Measurements from ENCODE around the gene ZMYND8.
"Not testable (repeated sequence)": the region's sequence is repeated elsewhere in the genome, so short reads cannot be mapped to it uniquely, and the experiment has no call there.

ZMYND8 gene

DNA sequence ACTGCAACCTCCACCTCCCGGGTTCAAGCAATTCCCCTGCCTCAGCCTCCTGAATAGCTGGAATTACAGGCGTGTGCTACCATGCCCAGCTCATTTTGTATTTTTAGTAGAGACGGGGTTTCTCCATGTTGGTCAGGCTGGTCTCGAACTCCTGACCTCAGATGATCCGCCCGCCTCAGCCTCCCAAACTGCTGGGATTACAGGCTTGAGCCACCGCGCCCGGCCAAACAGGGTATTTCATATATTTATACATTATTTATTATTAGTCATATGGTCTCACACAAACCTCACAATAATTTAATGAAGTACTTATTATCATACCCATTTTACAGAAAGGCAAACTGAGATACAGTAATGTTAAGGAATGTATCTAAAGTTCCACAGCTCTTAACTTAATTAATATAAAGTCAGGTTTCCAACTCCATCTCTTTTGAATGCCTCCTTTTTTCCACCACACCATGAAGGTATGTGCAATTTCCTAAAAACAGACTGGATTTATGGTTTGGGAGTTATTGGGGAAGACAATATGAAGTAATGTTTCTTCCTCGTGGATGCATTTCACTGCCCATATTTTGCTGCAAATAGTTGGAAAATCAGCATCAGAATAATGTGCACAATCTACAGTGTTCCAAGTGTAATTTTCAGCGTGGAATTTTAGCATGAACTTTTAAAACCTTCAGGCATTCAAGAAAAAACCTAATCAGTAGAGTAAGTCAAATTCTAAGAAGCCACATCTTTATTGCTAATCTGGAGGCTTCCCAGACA, 65.7 kb downstream of the ZMYND8 start:
- DNase-seq (ENCODE audit: low read depth, low spot score), result no peak
- Histone ChIP-seq H3K9me3 (ENCODE audit: insufficient read depth, low read length) (no peaks in the 10 kb centered on the region), H3K4me3 (ENCODE audit: insufficient read length, low read depth) (no peak overlapping the region), H3K9ac (ENCODE audit: insufficient read length, low read depth) (no peak overlapping the region), H3K4me1 (ENCODE audit: insufficient read depth, insufficient read length) (no peaks in the 10 kb centered on the region), H3K27me3 (ENCODE audit: insufficient read depth, insufficient read length) (no peaks in the 10 kb centered on the region), H3K36me3 (ENCODE audit: insufficient read depth, insufficient read length, low read length) (peaks cover 94% of the 10 kb centered on the region)
- TF ChIP-seq YY1 (IDR thresholded peaks at IDR 0.05; ENCODE audit: insufficient read depth, insufficient read length), result no peak
- no peak for TF ChIP-seq ZNF274 (IDR thresholded peaks at IDR 0.05; ENCODE audit: low read depth, low read length)
- TF ChIP-seq SUZ12 (IDR thresholded peaks at IDR 0.05; ENCODE audit: extremely low read depth, insufficient read depth, insufficient read length), result no peak

GRCh38 chr20:47290008-47290407, 66.5 kb downstream of the ZMYND8 start:
- Histone ChIP-seq H3K9me3 (ENCODE audit: insufficient read depth, low read length) (no peaks in the 10 kb centered on the region), H3K9ac (ENCODE audit: insufficient read length, low read depth) (no peak overlapping the region), H3K36me3 (ENCODE audit: insufficient read depth, insufficient read length, low read length) (peaks cover 93% of the 10 kb centered on the region), H3K4me1 (ENCODE audit: insufficient read depth, insufficient read length) (no peaks in the 10 kb centered on the region), H3K4me3 (ENCODE audit: insufficient read length, low read depth) (no peak overlapping the region), H3K27me3 (ENCODE audit: insufficient read depth, insufficient read length) (no peaks in the 10 kb centered on the region)
- no peak for TF ChIP-seq ZNF274 (IDR thresholded peaks at IDR 0.05; ENCODE audit: low read depth, low read length)
- no peak for TF ChIP-seq YY1 (IDR thresholded peaks at IDR 0.05; ENCODE audit: insufficient read depth, insufficient read length)
- no peak for TF ChIP-seq SUZ12 (IDR thresholded peaks at IDR 0.05; ENCODE audit: extremely low read depth, insufficient read depth, insufficient read length)
- DNase-seq (ENCODE audit: low read depth, low spot score), result no peak

- TF ChIP-seq YY1 (IDR thresholded peaks at IDR 0.05; ENCODE audit: insufficient read depth, insufficient read length) (no peak), SUZ12 (IDR thresholded peaks at IDR 0.05; ENCODE audit: extremely low read depth, insufficient read depth, insufficient read length) (no peak), ZNF274 (IDR thresholded peaks at IDR 0.05; ENCODE audit: low read depth, low read length) (no peak)
- H3K4me1 ChIP-seq (ENCODE audit: insufficient read depth, insufficient read length), result no peaks in the 10 kb centered on the region
- H3K9ac ChIP-seq (ENCODE audit: insufficient read length, low read depth), result no peak overlapping the region
- no peaks in the 10 kb centered on the region for H3K9me3 ChIP-seq (ENCODE audit: insufficient read depth, low read length)
- H3K36me3 ChIP-seq (ENCODE audit: insufficient read depth, insufficient read length, low read length), result peaks cover 93% of the 10 kb centered on the region
- H3K27me3 ChIP-seq (ENCODE audit: insufficient read depth, insufficient read length), result no peaks in the 10 kb centered on the region
- no peak for DNase-seq (ENCODE audit: low read depth, low spot score)
- no peak overlapping the region for H3K4me3 ChIP-seq (ENCODE audit: insufficient read length, low read depth)
These were observed 67.4 kb downstream of the ZMYND8 start for GRCh38 chr20:47289096-47289495.

GRCh38 chr20:47288530-47288929, 68.0 kb downstream of the ZMYND8 start:
- H3K4me3 ChIP-seq (ENCODE audit: insufficient read length, low read depth); H3K27me3 ChIP-seq (ENCODE audit: insufficient read depth, insufficient read length); H3K4me1 ChIP-seq (ENCODE audit: insufficient read depth, insufficient read length); DNase-seq (ENCODE audit: low read depth, low spot score); H3K9me3 ChIP-seq (ENCODE audit: insufficient read depth, low read length); H3K9ac ChIP-seq (ENCODE audit: insufficient read length, low read depth): not testable (repeated sequence)
- peaks cover 93% of the 10 kb centered on the region for H3K36me3 ChIP-seq (ENCODE audit: insufficient read depth, insufficient read length, low read length)

- no peak overlapping the region for H3K4me3 ChIP-seq (ENCODE audit: insufficient read length, low read depth)
- no peak for DNase-seq (ENCODE audit: low read depth, low spot score)
- no peaks in the 10 kb centered on the region for H3K27me3 ChIP-seq (ENCODE audit: insufficient read depth, insufficient read length)
- TF ChIP-seq ZNF274 (IDR thresholded peaks at IDR 0.05; ENCODE audit: low read depth, low read length) (no peak), SUZ12 (IDR thresholded peaks at IDR 0.05; ENCODE audit: extremely low read depth, insufficient read depth, insufficient read length) (no peak), YY1 (IDR thresholded peaks at IDR 0.05; ENCODE audit: insufficient read depth, insufficient read length) (no peak)
- H3K9ac ChIP-seq (ENCODE audit: insufficient read length, low read depth), result no peak overlapping the region
- peaks cover 95% of the 10 kb centered on the region for H3K36me3 ChIP-seq (ENCODE audit: insufficient read depth, insufficient read length, low read length)
- no peaks in the 10 kb centered on the region for H3K9me3 ChIP-seq (ENCODE audit: insufficient read depth, low read length)
- no peaks in the 10 kb centered on the region for H3K4me1 ChIP-seq (ENCODE audit: insufficient read depth, insufficient read length)
These were observed 68.8 kb downstream of the ZMYND8 start for GRCh38 chr20:47287609-47288144.

GRCh38 chr20:47286681-47287080, 69.8 kb downstream of the ZMYND8 start:
- no peaks in the 10 kb centered on the region for H3K27me3 ChIP-seq (ENCODE audit: insufficient read depth, insufficient read length)
- H3K4me1 ChIP-seq (ENCODE audit: insufficient read depth, insufficient read length), result no peaks in the 10 kb centered on the region
- H3K36me3 ChIP-seq (ENCODE audit: insufficient read depth, insufficient read length, low read length), result peaks cover 95% of the 10 kb centered on the region
- H3K4me3 ChIP-seq (ENCODE audit: insufficient read length, low read depth), result no peak overlapping the region
- TF ChIP-seq SUZ12 (IDR thresholded peaks at IDR 0.05; ENCODE audit: extremely low read depth, insufficient read depth, insufficient read length) (no peak), YY1 (IDR thresholded peaks at IDR 0.05; ENCODE audit: insufficient read depth, insufficient read length) (no peak), ZNF274 (IDR thresholded peaks at IDR 0.05; ENCODE audit: low read depth, low read length) (no peak)
- H3K9me3 ChIP-seq (ENCODE audit: insufficient read depth, low read length), result no peaks in the 10 kb centered on the region
- DNase-seq (ENCODE audit: low read depth, low spot score), result no peak
- no peak overlapping the region for H3K9ac ChIP-seq (ENCODE audit: insufficient read length, low read depth)

DNA sequence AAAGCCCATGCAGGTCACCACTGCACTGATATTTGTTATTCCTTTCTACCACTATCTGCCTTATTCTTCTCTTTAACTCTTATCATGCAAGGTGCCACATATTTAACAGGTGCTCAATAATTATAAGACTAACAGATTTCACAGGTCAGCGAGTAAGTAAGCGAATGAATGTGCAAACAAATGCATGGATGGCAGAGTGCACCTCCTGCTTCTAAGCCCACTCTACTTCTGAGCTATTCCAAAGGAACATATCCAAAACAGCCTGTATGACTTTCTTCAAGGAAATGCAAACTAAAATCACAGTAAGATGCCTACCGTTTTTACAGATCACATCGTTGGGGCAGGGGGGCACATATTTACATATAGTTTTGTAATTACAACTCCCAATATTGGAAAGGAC, 71.3 kb downstream of the ZMYND8 start:
- no peak for DNase-seq (ENCODE audit: low read depth, low spot score)
- H3K4me3 ChIP-seq (ENCODE audit: insufficient read length, low read depth), result no peak overlapping the region
- no peaks in the 10 kb centered on the region for H3K9me3 ChIP-seq (ENCODE audit: insufficient read depth, low read length)
- peaks cover 95% of the 10 kb centered on the region for H3K36me3 ChIP-seq (ENCODE audit: insufficient read depth, insufficient read length, low read length)
- no peaks in the 10 kb centered on the region for H3K4me1 ChIP-seq (ENCODE audit: insufficient read depth, insufficient read length)
- no peak for TF ChIP-seq SUZ12 (IDR thresholded peaks at IDR 0.05; ENCODE audit: extremely low read depth, insufficient read depth, insufficient read length)
- H3K9ac ChIP-seq (ENCODE audit: insufficient read length, low read depth), result no peak overlapping the region
- H3K27me3 ChIP-seq (ENCODE audit: insufficient read depth, insufficient read length), result no peaks in the 10 kb centered on the region

Data from NT2/D1 (cell line).